Amniotic stem cell (primary cell): ENCODE data around the gene GGA3.
"Not testable (repeated sequence)": the region's sequence is repeated elsewhere in the genome, so short reads cannot be mapped to it uniquely, and the experiment has no call there.

Experiments used
- DNase-seq: peaks from one replicate; lab custom pipeline; 2025; lab: John Stamatoyannopoulos, UW

GGA3 gene

DNA sequence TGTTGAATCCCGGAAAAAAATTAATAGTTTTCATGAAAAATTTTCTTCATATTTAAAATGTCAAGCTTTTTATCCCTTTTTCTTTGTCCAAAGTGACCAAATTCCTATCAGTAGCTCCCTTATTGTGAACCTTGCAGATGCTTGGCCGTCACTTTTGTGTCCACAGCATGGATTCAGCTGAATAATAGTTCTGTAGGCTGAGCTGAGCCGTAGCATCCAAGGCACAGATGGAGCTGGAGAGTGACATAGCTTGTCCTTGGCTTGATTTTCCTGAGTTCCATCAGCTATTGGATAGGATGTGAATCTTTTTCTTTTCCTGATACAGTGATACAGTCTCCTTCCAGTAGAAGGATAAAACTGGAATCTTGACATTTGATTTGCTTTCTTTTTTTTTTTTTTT lies 52.3 kb downstream of the GGA3 start:
- no peak for DNase-seq

DNA sequence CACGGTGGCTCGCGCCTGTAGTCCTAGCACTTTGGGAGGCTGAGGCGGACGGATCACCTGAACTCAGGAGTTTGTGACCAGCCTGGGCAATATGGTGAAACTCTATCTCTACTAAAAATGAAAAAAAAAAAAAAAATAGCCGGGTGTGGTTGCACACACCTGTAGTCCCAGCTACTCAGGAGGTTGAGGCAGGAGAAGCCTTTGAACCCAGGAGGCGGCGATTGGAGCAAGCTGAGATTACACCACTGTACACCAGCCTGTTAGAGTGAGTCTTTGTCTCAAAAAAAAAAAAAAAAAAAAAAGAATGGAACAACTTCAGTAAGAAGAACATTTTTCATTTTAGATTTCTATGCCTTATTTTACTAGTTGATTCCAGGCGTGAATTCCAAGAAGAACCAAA lies 53.2 kb downstream of the GGA3 start:
- no peak for DNase-seq

DNA sequence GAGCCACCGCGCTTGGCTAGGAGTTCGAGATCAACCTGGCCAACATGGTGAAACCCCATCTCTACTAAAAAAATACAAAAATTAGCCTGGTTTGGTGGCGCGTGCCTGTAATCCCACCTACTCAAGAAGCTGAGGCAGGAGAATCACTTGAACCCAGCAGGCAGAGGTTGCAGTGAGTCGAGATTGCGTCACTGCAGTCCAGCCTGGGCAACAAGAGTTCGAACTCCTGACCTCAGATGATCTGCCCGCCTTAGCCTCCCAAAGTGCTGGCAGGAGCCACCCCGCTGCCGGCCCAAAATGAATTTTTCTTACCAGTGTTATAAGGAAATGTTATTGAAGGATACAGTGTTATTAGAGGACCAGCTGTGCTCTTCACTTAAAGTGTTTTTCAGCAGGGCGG lies 53.6 kb downstream of the GGA3 start:
- no peak for DNase-seq

DNA sequence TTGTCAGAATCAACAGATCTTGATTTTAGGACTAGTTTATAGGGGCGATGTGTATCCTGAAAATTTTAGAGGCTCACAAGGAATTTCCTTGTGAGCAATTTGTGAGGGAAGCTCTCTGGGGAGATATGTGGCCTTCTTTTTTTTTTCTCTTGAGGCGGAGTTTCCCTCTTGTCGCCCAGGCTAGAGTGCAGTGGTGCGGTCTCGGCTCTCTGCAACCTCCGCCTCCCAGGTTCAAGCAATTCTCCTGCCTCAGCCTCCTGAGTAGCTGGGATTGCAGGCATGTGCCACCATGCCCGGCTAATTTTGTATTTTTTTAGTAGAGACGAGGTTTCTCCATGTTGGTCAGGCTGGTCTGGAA lies 54.4 kb downstream of the GGA3 start:
- DNase-seq, result not testable (repeated sequence)

DNA sequence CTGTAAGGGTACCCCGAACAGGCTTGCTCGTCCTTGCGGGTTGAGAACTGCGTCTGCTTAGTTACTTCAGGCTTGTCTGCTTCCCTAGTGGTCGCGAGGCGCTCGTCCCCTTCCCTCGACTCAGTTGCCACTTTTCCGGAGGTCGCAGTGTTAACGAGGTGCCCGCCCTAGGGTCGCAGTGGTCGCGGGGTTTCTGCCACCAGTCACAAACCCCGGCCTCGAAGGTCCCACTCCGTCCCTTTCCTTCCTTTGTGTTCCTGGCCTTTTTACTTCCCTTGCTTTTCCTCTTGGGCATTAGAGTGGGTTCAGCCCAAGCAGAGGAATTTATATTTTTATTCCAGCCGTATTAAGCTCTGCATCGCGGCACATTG lies 55.6 kb downstream of the GGA3 start:
- no peak for DNase-seq

DNA sequence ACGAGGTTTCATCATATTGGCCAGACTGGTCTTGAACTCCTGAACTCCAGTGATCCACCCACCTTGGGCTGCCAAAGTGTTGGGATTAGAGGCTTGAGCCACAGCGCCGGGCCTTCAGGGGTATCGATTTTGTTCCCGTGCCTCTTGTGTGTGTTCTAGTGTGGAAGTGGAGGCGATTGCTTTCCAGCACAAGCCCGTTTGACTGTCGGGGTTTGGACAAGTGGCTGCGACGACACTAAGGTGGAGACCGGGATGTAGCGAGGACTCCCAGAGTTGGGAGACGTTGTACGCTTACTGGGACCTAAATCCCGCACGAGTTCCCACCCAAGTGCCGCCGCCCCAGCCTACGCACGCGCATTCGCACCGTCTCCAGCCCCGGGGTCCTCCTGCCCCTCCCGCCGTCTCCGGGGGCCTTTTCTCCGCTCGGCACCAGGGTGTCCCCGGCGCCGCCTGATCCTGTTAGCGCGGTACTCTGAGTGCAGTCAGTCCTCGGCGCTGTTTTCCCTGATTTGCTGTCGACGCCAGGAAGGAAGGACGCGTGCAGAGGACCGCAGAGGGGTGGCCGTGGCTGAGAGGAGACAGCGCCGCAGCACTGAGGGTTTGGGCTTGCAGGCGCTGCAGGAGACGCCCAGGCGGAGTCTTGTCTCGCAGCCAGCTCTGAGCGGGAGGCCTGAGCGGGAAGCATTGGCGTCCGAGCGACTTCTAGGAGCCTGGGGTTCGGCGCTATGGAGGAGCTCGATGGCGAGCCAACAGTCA lies 56.2 kb downstream of the GGA3 start, which contains the start of gene NUP85:
NUP85 (plus strand) TSS at position 643 of the 756 bp plus-strand sequence; CDS start at position 726, 83 bp downstream.
- DNase-seq, result peak; percentile 74

DNA sequence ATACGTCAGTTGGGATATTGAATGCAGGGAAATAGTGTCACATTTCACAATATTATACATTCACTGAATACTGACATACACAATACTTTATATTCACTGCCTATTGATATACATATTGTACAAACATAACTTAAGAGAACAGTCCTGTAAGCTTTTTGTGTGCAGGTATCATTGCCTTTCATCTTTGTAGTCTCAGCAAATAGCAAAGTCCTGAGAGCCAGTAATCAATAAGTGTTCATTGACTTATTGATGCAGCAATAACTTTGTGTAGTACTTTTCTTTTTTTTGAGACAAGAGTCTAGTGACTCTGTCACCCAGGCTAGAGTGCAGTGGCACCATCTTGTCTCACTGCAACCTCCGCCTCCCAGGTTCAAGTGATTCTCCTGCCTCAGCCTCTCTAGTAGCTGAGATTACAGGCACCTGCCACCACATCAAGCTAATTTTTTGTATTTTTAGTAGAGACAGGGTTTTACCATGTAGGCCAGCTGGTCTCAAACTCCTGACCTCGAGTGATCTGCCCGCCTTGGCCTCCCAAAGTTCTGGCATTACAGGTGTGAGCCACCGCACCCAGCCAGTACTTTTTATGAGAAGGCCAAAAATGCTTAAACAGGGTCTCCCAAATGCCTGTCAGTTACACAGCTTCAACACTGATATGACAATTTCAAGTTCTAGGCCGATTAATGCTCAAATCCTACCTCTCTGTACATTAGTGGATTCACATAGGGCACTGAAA lies 61.4 kb downstream of the GGA3 start:
- no peak for DNase-seq

DNA sequence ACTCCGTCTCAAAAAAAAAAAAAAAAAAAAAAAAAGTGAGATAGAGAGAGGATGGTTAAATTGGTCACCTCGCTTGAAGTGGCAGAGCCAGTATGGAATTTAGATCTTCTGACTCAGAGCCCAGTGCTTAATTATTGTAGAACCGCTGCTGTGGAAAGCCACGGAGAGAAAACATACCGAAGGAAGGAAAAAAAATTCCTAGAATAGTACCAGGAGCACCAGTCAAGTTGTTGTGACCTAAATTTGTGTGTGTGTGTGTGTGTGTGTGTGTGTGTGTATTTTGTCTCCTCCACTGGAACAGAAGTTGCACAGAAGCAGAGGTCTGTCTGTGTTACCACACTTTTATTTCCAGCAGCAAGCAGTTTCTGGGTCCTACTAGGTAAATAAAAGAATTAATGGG lies 66.5 kb downstream of the GGA3 start:
- DNase-seq, result no peak

DNA sequence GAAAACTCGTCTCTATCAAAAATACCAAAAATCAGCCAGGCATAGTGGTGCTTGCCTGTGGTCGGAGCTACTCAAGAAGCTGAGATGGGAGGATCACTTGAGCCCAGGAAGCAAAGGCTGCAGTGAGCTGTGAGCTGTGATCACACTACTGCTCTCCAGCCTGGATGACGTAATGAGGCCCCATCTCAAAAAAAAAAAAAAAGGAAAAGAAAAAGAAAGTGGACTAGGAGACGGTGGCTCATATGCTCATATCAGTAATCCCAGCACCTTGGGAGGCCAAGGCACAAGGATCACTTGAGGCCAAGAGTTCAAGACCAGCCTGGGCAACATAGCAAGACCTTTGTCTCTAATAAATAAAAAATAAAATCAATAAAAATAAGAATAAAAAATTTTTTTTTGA lies 69.8 kb downstream of the GGA3 start:
- no peak for DNase-seq

DNA sequence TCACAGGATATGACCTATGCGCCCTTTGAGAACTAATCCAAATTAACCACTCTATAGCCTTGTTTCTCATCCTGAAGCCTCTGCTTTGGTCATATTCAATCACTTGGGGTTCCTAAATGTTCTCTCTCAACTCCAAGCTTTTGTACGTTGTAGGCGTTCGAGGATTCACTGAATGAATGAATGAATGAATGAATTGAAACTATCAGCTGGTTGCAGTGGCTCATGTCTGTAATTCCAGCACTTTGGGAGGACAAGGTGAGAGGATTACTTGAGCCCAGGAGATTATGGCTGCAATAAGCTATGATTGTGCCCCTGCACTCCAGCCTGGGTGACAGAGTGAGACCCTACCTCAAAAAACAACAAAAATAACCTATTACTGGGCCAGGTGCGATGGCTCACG lies 72.8 kb downstream of the GGA3 start:
- no peak for DNase-seq
